NCI-H345 treated with DMSO at 0.1 percent for 48 hours (cell line): Measurements from ENCODE around the gene CLEC16A.
"Not testable (repeated sequence)": the region's sequence is repeated elsewhere in the genome, so short reads cannot be mapped to it uniquely, and the experiment has no call there.

Source experiments
- DNase-seq: peaks from one replicate; lab custom pipeline; 2025; ENCODE audit not compliant: unreplicated experiment; lab: John Stamatoyannopoulos, UW

Gene CLEC16A

GRCh38 chr16:11210260-11210659 is 265.9 kb downstream of the CLEC16A start:
- DNase-seq: no peak

GRCh38 chr16:11211061-11211976 is 267.0 kb downstream of the CLEC16A start:
- no peak for DNase-seq

GRCh38 chr16:11211977-11212797 is 267.8 kb downstream of the CLEC16A start:
- DNase-seq: no peak

- no peak for DNase-seq
Measured at GRCh38 chr16:11212798-11213196, 268.4 kb downstream of the CLEC16A start.

- DNase-seq: no peak
Measured at GRCh38 chr16:11213373-11213772, 269.0 kb downstream of the CLEC16A start.

GRCh38 chr16:11213799-11214198 is 269.4 kb downstream of the CLEC16A start:
- DNase-seq: no peak

GRCh38 chr16:11215935-11216556 is 271.7 kb downstream of the CLEC16A start:
- no peak for DNase-seq

GRCh38 chr16:11217651-11218603 is 273.6 kb downstream of the CLEC16A start:
- no peak for DNase-seq

- DNase-seq: no peak
Measured at GRCh38 chr16:11218604-11218962, 274.2 kb downstream of the CLEC16A start.

GRCh38 chr16:11219178-11219577 is 274.8 kb downstream of the CLEC16A start:
- DNase-seq: no peak

GRCh38 chr16:11220507-11220906 is 276.1 kb downstream of the CLEC16A start:
- DNase-seq: not testable (repeated sequence)

GRCh38 chr16:11224096-11224893 is 279.9 kb downstream of the CLEC16A start:
- no peak for DNase-seq

GRCh38 chr16:11224894-11225676 is 280.7 kb downstream of the CLEC16A start:
- DNase-seq: no peak

- no peak for DNase-seq
Measured at GRCh38 chr16:11225677-11226549, 281.5 kb downstream of the CLEC16A start.

GRCh38 chr16:11229432-11229831 is 285.1 kb downstream of the CLEC16A start:
- DNase-seq: no peak

GRCh38 chr16:11229906-11230305 is 285.5 kb downstream of the CLEC16A start:
- no peak for DNase-seq

GRCh38 chr16:11231367-11231970 is 287.1 kb downstream of the CLEC16A start:
- no peak for DNase-seq
